HG03354 (cell line): ENCODE data around the gene CENPQ.

Experiments used
- ATAC-seq: cut with Tn5 transposase; IDR thresholded peaks from one replicate; pipeline ENCODE4 v1.9.1; 2021; ENCODE audit warnings: mild to moderate bottlenecking; ENCODE audit not compliant: unreplicated experiment, poor library complexity, severe bottlenecking

Gene CENPQ

GRCh38 chr6:49531774-49532569 is 68.8 kb downstream of the CENPQ start:
- peak; percentile 98 for ATAC-seq

- no peak for ATAC-seq
Measured at GRCh38 chr6:49535795-49536194, 72.6 kb downstream of the CENPQ start.

- ATAC-seq: no peak
Measured at GRCh38 chr6:49539102-49539501, 75.9 kb downstream of the CENPQ start.

GRCh38 chr6:49540614-49541013 is 77.4 kb downstream of the CENPQ start:
- no peak for ATAC-seq

GRCh38 chr6:49541210-49541724 is 78.1 kb downstream of the CENPQ start:
- no peak for ATAC-seq

GRCh38 chr6:49541936-49542335 is 78.8 kb downstream of the CENPQ start:
- no peak for ATAC-seq
